Measurements from ENCODE around the gene LRBA. TPM values are rescaled to one million over a fixed set of nuclear protein-coding genes. Genes with fewer than 3 reads are reported as not detected.

The LRBA gene
- total RNA-seq, 3 donors from 2014 or later (not counting 1 experiment from before 2014, with no cell fraction given), result 72.1 to 87.6 (median 83.1) TPM

GRCh38 chr4:150859453-150859852 lies 155.6 kb downstream of the LRBA start:
- Histone ChIP-seq H3K4me1 (ENCODE audit: control insufficient read depth, insufficient read depth, low read length) (no peaks in the 10 kb centered on the region), H3K27me3 (ENCODE audit: control insufficient read depth, insufficient read depth, low read length) (no peaks in the 10 kb centered on the region), H3K36me3 (ENCODE audit: control insufficient read depth, insufficient read depth, low read length) (no peaks in the 10 kb centered on the region), H3K4me3 (ENCODE audit: low read length) (no peak overlapping the region), H3K9me3 (ENCODE audit: control insufficient read depth, insufficient read depth, low read length) (no peaks in the 10 kb centered on the region), H3K27ac (ENCODE audit: low read length) (no peak overlapping the region)
- no peak for TF ChIP-seq CTCF (IDR thresholded peaks at IDR 0.05)
- Mint-ChIP-seq H3K9me3 (no peaks in the 10 kb centered on the region), H3K36me3 (no peaks in the 10 kb centered on the region), H3K27me3 (ENCODE audit: low read depth in 2 of 2) (no peaks in the 10 kb centered on the region), H3K4me3 (no peak overlapping the region), H3K27ac (no peak overlapping the region), H3K4me1 (no peaks in the 10 kb centered on the region)
- 83% methylated on average over 1 of the region's 1 CpG for WGBS (ENCODE audit: insufficient coverage)
- intact Hi-C loops (cut with micrococcal nuclease), result no loop called here
- ATAC-seq (no peak), DNase-seq (no peak)

- 100% methylated on average over 1 of the region's 1 CpG for WGBS (ENCODE audit: insufficient coverage)
- Mint-ChIP-seq H3K4me1 (peaks cover 0 to 8% of the 10 kb centered on the region in 2 donors), H3K27me3 (ENCODE audit: low read depth in 2 of 2) (no peaks in the 10 kb centered on the region), H3K27ac (no peak overlapping the region), H3K4me3 (no peak overlapping the region), H3K9me3 (no peaks in the 10 kb centered on the region), H3K36me3 (peaks cover 11% of the 10 kb centered on the region)
- peaks cover 9% of the 10 kb centered on the region for H3K36me3 ChIP-seq (ENCODE audit: control insufficient read depth, insufficient read depth, low read length)
- DNase-seq (no peak), ATAC-seq (no peak)
- no peak overlapping the region for H3K27ac ChIP-seq (ENCODE audit: low read length)
- no peak overlapping the region for H3K4me3 ChIP-seq (ENCODE audit: low read length)
- no peaks in the 10 kb centered on the region for H3K4me1 ChIP-seq (ENCODE audit: control insufficient read depth, insufficient read depth, low read length)
- intact Hi-C loops (cut with micrococcal nuclease), result no loop called here
- H3K9me3 ChIP-seq (ENCODE audit: control insufficient read depth, insufficient read depth, low read length), result no peaks in the 10 kb centered on the region
- H3K27me3 ChIP-seq (ENCODE audit: control insufficient read depth, insufficient read depth, low read length), result no peaks in the 10 kb centered on the region
- no peak for TF ChIP-seq CTCF (IDR thresholded peaks at IDR 0.05)
These were observed 159.0 kb downstream of the LRBA start for GRCh38 chr4:150855981-150856510.

- H3K4me1 Mint-ChIP-seq, result peaks cover 0 to 8% of the 10 kb centered on the region in 2 donors
- no peak overlapping the region for H3K27ac Mint-ChIP-seq
- ATAC-seq (no peak), DNase-seq (no peak)
- H3K9me3 Mint-ChIP-seq, result no peaks in the 10 kb centered on the region
- H3K4me1 ChIP-seq (ENCODE audit: control insufficient read depth, insufficient read depth, low read length), result no peaks in the 10 kb centered on the region
- H3K4me3 Mint-ChIP-seq, result no peak overlapping the region
- H3K36me3 ChIP-seq (ENCODE audit: control insufficient read depth, insufficient read depth, low read length), result peaks cover 15% of the 10 kb centered on the region
- intact Hi-C loops (cut with micrococcal nuclease), result no loop called here
- TF ChIP-seq CTCF (IDR thresholded peaks at IDR 0.05), result no peak
- H3K27ac ChIP-seq (ENCODE audit: low read length), result no peak overlapping the region
- no peaks in the 10 kb centered on the region for H3K27me3 Mint-ChIP-seq (ENCODE audit: low read depth in 2 of 2)
- peaks cover 11% of the 10 kb centered on the region for H3K36me3 Mint-ChIP-seq
- 95% methylated on average over 4 of the region's 4 CpGs for WGBS (ENCODE audit: insufficient coverage)
- no peak overlapping the region for H3K4me3 ChIP-seq (ENCODE audit: low read length)
- no peaks in the 10 kb centered on the region for H3K9me3 ChIP-seq (ENCODE audit: control insufficient read depth, insufficient read depth, low read length)
- H3K27me3 ChIP-seq (ENCODE audit: control insufficient read depth, insufficient read depth, low read length), result no peaks in the 10 kb centered on the region
These were observed 160.5 kb downstream of the LRBA start for GRCh38 chr4:150854600-150854999.

DNA sequence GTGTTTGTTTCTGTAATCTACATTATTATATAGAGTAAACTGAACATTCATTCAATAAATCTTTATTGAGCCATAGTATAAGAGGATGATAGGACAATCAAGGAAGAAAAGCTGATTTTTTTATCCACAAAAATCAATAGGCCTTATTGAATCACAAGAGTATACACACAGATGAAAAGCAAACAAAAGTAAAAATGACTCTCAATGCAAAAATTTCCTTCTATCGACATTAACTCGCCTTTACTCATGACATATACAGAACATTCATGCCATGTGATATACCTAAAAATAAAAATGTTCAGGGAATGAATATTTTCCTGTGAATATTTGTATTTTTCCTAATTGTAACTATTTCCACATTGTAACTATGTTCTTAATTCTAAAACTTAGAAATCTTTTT lies 161.2 kb downstream of the LRBA start:
- no peaks in the 10 kb centered on the region for H3K4me1 ChIP-seq (ENCODE audit: control insufficient read depth, insufficient read depth, low read length)
- H3K27ac ChIP-seq (ENCODE audit: low read length), result no peak overlapping the region
- H3K4me1 Mint-ChIP-seq, result peaks cover 0 to 8% of the 10 kb centered on the region in 2 donors
- no CpG with 5 or more reads among the region's 2 CpGs for WGBS (ENCODE audit: insufficient coverage)
- ATAC-seq (no peak), DNase-seq (no peak)
- no peak overlapping the region for H3K4me3 ChIP-seq (ENCODE audit: low read length)
- H3K9me3 Mint-ChIP-seq, result no peaks in the 10 kb centered on the region
- H3K27me3 ChIP-seq (ENCODE audit: control insufficient read depth, insufficient read depth, low read length), result no peaks in the 10 kb centered on the region
- peaks cover 23% of the 10 kb centered on the region for H3K36me3 ChIP-seq (ENCODE audit: control insufficient read depth, insufficient read depth, low read length)
- TF ChIP-seq CTCF (IDR thresholded peaks at IDR 0.05), result no peak
- H3K4me3 Mint-ChIP-seq, result no peak overlapping the region
- H3K27ac Mint-ChIP-seq, result no peak overlapping the region
- intact Hi-C loops (cut with micrococcal nuclease), result no loop called here
- no peaks in the 10 kb centered on the region for H3K9me3 ChIP-seq (ENCODE audit: control insufficient read depth, insufficient read depth, low read length)
- H3K27me3 Mint-ChIP-seq (ENCODE audit: low read depth in 2 of 2), result no peaks in the 10 kb centered on the region
- peaks cover 11% of the 10 kb centered on the region for H3K36me3 Mint-ChIP-seq

Data from natural killer cell (primary cell).